Panc1 (cell line): Measurements from ENCODE around the gene UGDH. TPM values are rescaled to one million over a fixed set of nuclear protein-coding genes. Genes with fewer than 3 reads are reported as not detected.
A peak's percentile ranks its signal among the peaks of the same experiment; 100 is the strongest.

Experiments used
- ATAC-seq: fragments of 200-7000 bp; cut with Tn5 transposase; 2 replicates; pipeline ENCODE4 v1.9.1; 2020; ENCODE audit warnings: mild to moderate bottlenecking, moderate library complexity
- BruUV-seq: library from RNA; stranded (reverse); fragments of 400-500 nt; replicated peaks from 2 replicates; lab custom pipeline; 2021; lab: Mats Ljungman, UMichigan
- CTCF ChIA-PET: fragments of 300-600 bp; sonication (Branson Sonifier 250); formaldehyde crosslinking; loops from one replicate; lab custom pipeline; 2022; ENCODE audit warnings: antibody characterized with exemption; lab: Charles Lee
- POLR2A ChIA-PET: fragments of 300-600 bp; sonication (Branson Sonifier 250); formaldehyde crosslinking; loops from one replicate; lab custom pipeline; 2022; ENCODE audit warnings: antibody characterized with exemption; lab: Charles Lee
- DNase-seq: peaks from one replicate; pipeline ENCODE4 v3.0.0-alpha.2; 2010; ENCODE audit warnings: low read depth, low spot score
- H3K27ac ChIP-seq: 2 replicates; pipeline ENCODE4 v1.5.1; 2011; ENCODE audit warnings: mild to moderate bottlenecking, low read length, inconsistent platforms
- H3K27me3 ChIP-seq: fragments of 200-500 bp; sonication (Bioruptor generic); 2 replicates; pipeline ENCODE4 v1.6.0; 2014; ENCODE audit warnings: low read length, inconsistent platforms; ENCODE audit not compliant: control insufficient read depth, insufficient read depth
- H3K36me3 ChIP-seq: fragments of 200-500 bp; sonication (Bioruptor generic); 2 replicates; pipeline ENCODE4 v1.5.1; 2014; ENCODE audit warnings: inconsistent platforms, mild to moderate bottlenecking, low read length, moderate library complexity; ENCODE audit not compliant: control insufficient read depth, insufficient read depth
- H3K4me1 ChIP-seq: 2 replicates; pipeline ENCODE4 v1.5.1; 2011; ENCODE audit warnings: inconsistent platforms, mild to moderate bottlenecking, low read length, moderate library complexity; ENCODE audit not compliant: control insufficient read depth, insufficient read depth
- H3K4me3 ChIP-seq, 2 experiments: 2 replicates each; pipeline ENCODE4 v1.5.1; 2011 to 2012; ENCODE audit warnings: low read depth in 2 of 2, low read length in 2 of 2, mild to moderate bottlenecking in 2 of 2, inconsistent platforms in 1 of 2, moderate library complexity in 1 of 2
- H3K9me3 ChIP-seq: fragments of 200-500 bp; sonication (Bioruptor generic); 2 replicates; pipeline ENCODE4 v1.5.1; 2014; ENCODE audit warnings: low read depth, mild to moderate bottlenecking, inconsistent platforms, low read length, moderate library complexity; ENCODE audit not compliant: control insufficient read depth, insufficient read depth
- CTCF ChIP-seq: fragments of 450-650 bp; IDR thresholded peaks from 2 replicates; pipeline ENCODE4 v1.5.1; 2017; ENCODE audit warnings: mild to moderate bottlenecking
- POLR2AphosphoS5 ChIP-seq: IDR thresholded peaks from 2 replicates; pipeline ENCODE4 v1.6.1; 2012; ENCODE audit warnings: mild to moderate bottlenecking, low read depth, low read length, moderate library complexity
- REST ChIP-seq, 2 experiments: IDR thresholded peaks; 2 replicates each; pipeline ENCODE4 v1.6.1; 2011 to 2012; ENCODE audit warnings: low read depth in 2 of 2, control low read depth in 1 of 2, low read length in 1 of 2, mild to moderate bottlenecking in 1 of 2, moderate library complexity in 1 of 2; ENCODE audit not compliant: insufficient read depth in 1 of 2
- SIN3A ChIP-seq: IDR thresholded peaks from 2 replicates; pipeline ENCODE4 v1.6.1; 2012; ENCODE audit warnings: low read depth, mild to moderate bottlenecking, low read length, moderate library complexity, borderline replicate concordance; ENCODE audit not compliant: insufficient read depth
- TCF7L2 ChIP-seq: IDR thresholded peaks from 2 replicates; pipeline ENCODE4 v1.6.1; 2011; ENCODE audit warnings: mild to moderate bottlenecking, low read depth, low read length, inconsistent platforms
- in situ Hi-C: cut with HindIII; loops from 2 replicates; pipeline ENCODE4 v1.10.0; 2016; ENCODE audit warnings: low sequenced_read_pairs, low pct_unique_long_range_greater_than_20kb
- intact Hi-C: fragments of 100-400 bp; cut with micrococcal nuclease; formaldehyde crosslinking; loops from one replicate; pipeline ENCODE4 v1.10.0; 2022; ENCODE audit not compliant: unreplicated experiment
- total RNA-seq: library from RNA; stranded (reverse); gene quantifications from one replicate; pipeline ENCODE4 v1.2.1, GENCODE V29; 2021; ENCODE audit not compliant: unreplicated experiment

Gene UGDH
- total RNA-seq, 1 experiment from 2014 or later, result 373 TPM

- H3K4me1 ChIP-seq, result peaks cover 41% of the 10 kb centered on the region
- intact Hi-C loops (no loop called here), in situ Hi-C loops (no loop called here)
- POLR2A ChIA-PET, result no interaction called here
- DNase-seq, result no peak
- peak overlapping the region; percentile 95 for H3K27ac ChIP-seq
- TF ChIP-seq POLR2AphosphoS5 (0 out of 2 replicates have a peak, but pooled peaks have one; percentile 36), TCF7L2 (peak; percentile 82), REST (IDR thresholded peaks at IDR 0.05; ENCODE audit: insufficient read depth in 1 of 2, low read depth in 2 of 2, low read length in 1 of 2) (no peak), SIN3A (no peak)
- no peak overlapping the region for H3K4me3 ChIP-seq
- BruUV-seq, result no TSS peak
- peak; percentile 57 for ATAC-seq
- CTCF ChIA-PET, result no interaction called here
- H3K36me3 ChIP-seq, result no peaks in the 10 kb centered on the region
- no peaks in the 10 kb centered on the region for H3K9me3 ChIP-seq
- no peaks in the 10 kb centered on the region for H3K27me3 ChIP-seq
These were observed 11.9 kb upstream of the UGDH start for GRCh38 chr4:39539089-39539611.

- ATAC-seq, result no peak
- H3K27me3 ChIP-seq, result no peaks in the 10 kb centered on the region
- in situ Hi-C loops, result no loop called here
These were observed 6.3 kb upstream of the UGDH start for GRCh38 chr4:39533541-39533940.

More at GRCh38 chr4:39533541-39533940, 6.3 kb upstream of the UGDH start:
- POLR2A ChIA-PET, result no interaction called here
- Histone ChIP-seq H3K4me1 (peaks cover 1% of the 10 kb centered on the region), H3K36me3 (no peaks in the 10 kb centered on the region), H3K4me3 (no peak overlapping the region), H3K9me3 (no peaks in the 10 kb centered on the region; the same call in 1 of the 2 replicates), H3K27ac (no peak overlapping the region)
- BruUV-seq, result no TSS peak
- no peak for DNase-seq
- intact Hi-C loops, result no loop called here
- CTCF ChIA-PET, result no interaction called here
- TF ChIP-seq REST (IDR thresholded peaks at IDR 0.05; ENCODE audit: insufficient read depth in 1 of 2, low read depth in 2 of 2, low read length in 1 of 2) (no peak), POLR2AphosphoS5 (no peak), SIN3A (no peak), CTCF (no peak), TCF7L2 (no peak)
